HTR-8/SVneo (cell line): ENCODE data around the gene SMIM7.

Experiments used
- DNase-seq: peaks from one replicate; pipeline ENCODE4 v3.0.0; 2011; ENCODE audit warnings: low spot score, mixed read lengths; ENCODE audit not compliant: insufficient read length
- FAIRE-seq: peaks from 2 replicates; lab custom pipeline; 2011; peaks lifted over from hg19 to GRCh38; lab: Jason Lieb, UNC

Gene SMIM7

GRCh38 chr19:16625163-16625958, 34.6 kb downstream of the SMIM7 start:
- FAIRE-seq: no peak
- no peak for DNase-seq

GRCh38 chr19:16624236-16624635, 35.7 kb downstream of the SMIM7 start:
- FAIRE-seq: no peak

GRCh38 chr19:16623576-16623975, 36.4 kb downstream of the SMIM7 start:
- no peak for DNase-seq
- FAIRE-seq: no peak

More at GRCh38 chr19:16624236-16624635, 35.7 kb downstream of the SMIM7 start:
- no peak for DNase-seq

- DNase-seq (no peak), FAIRE-seq (no peak)
Measured at GRCh38 chr19:16623066-16623465, 36.9 kb downstream of the SMIM7 start.

GRCh38 chr19:16621165-16621800, 38.7 kb downstream of the SMIM7 start:
- no peak for FAIRE-seq
- DNase-seq: no peak

GRCh38 chr19:16620584-16620983, 39.4 kb downstream of the SMIM7 start:
- DNase-seq (no peak), FAIRE-seq (no peak)

- DNase-seq (no peak), FAIRE-seq (no peak)
Measured at GRCh38 chr19:16620018-16620417, 39.9 kb downstream of the SMIM7 start.

- DNase-seq (no peak), FAIRE-seq (no peak)
Measured at GRCh38 chr19:16619457-16619856, 40.5 kb downstream of the SMIM7 start.

GRCh38 chr19:16618248-16618647, 41.7 kb downstream of the SMIM7 start:
- DNase-seq (no peak), FAIRE-seq (no peak)

- FAIRE-seq: no peak
- no peak for DNase-seq
Measured at GRCh38 chr19:16615808-16616207, 44.1 kb downstream of the SMIM7 start.

GRCh38 chr19:16614941-16615340, 45.0 kb downstream of the SMIM7 start:
- DNase-seq (no peak), FAIRE-seq (no peak)

- DNase-seq: no peak
- no peak for FAIRE-seq
Measured at GRCh38 chr19:16613841-16614240, 46.1 kb downstream of the SMIM7 start.

- FAIRE-seq (no peak), DNase-seq (no peak)
Measured at GRCh38 chr19:16612636-16613035, 47.3 kb downstream of the SMIM7 start.

- DNase-seq: no peak
Measured at GRCh38 chr19:16611121-16611520, 48.8 kb downstream of the SMIM7 start.

GRCh38 chr19:16609511-16610200, 50.3 kb downstream of the SMIM7 start:
- DNase-seq (no peak), FAIRE-seq (no peak)

More at GRCh38 chr19:16611121-16611520, 48.8 kb downstream of the SMIM7 start:
- FAIRE-seq: no peak

- FAIRE-seq: no peak
- DNase-seq: no peak
Measured at GRCh38 chr19:16608290-16608739, 51.6 kb downstream of the SMIM7 start.

GRCh38 chr19:16607819-16608218, 52.1 kb downstream of the SMIM7 start:
- no peak for FAIRE-seq

GRCh38 chr19:16605553-16605994, 54.4 kb downstream of the SMIM7 start:
- no peak for DNase-seq
- no peak for FAIRE-seq

More at GRCh38 chr19:16607819-16608218, 52.1 kb downstream of the SMIM7 start:
- DNase-seq: no peak

- no peak for DNase-seq
- FAIRE-seq: no peak
Measured at GRCh38 chr19:16605115-16605514, 54.8 kb downstream of the SMIM7 start.

GRCh38 chr19:16604615-16605014, 55.3 kb downstream of the SMIM7 start:
- DNase-seq (no peak), FAIRE-seq (no peak)

GRCh38 chr19:16603090-16603489, 56.9 kb downstream of the SMIM7 start:
- DNase-seq (no peak), FAIRE-seq (no peak)
